Stimulated activated CD8-positive, alpha-beta memory T cell treated with anti-CD3 and anti-CD28 coated beads, Interleukin-4, amount 100 ng/mL, for 4 hours (primary cell): ENCODE results near the gene CCNE1.
"Not testable (repeated sequence)": the region's sequence is repeated elsewhere in the genome, so short reads cannot be mapped to it uniquely, and the experiment has no call there.

ENCODE experiments used
- DNase-seq, 2 donors: peaks; one replicate each; pipeline ENCODE4 v3.0.0-alpha.2; 2020; ENCODE audit warnings: low read depth in 2 of 2, low spot score in 1 of 2

CCNE1 gene

GRCh38 chr19:29812881-29813275 is 1.1 kb downstream of the CCNE1 start:
- no peak for DNase-seq

DNA sequence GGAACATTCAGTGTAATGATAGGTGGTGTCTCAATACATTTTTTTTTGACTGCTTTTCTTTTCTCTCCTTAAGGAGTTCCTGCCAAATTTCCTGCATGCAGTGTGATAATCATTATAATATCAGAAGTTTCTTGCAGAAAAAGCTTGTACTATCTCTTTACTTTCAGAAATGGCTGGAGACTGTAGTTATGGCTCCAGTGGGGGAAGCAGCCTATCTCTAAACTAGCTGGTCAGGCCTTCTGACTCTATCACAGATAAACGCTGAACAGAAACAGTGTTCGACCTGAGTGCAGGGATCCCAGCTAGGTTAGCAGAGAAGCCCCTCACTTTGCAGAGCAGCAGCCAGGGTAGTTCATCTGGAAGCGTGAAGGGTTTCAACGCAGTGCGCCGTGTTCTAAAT is 1.9 kb downstream of the CCNE1 start:
- no peak for DNase-seq

DNA sequence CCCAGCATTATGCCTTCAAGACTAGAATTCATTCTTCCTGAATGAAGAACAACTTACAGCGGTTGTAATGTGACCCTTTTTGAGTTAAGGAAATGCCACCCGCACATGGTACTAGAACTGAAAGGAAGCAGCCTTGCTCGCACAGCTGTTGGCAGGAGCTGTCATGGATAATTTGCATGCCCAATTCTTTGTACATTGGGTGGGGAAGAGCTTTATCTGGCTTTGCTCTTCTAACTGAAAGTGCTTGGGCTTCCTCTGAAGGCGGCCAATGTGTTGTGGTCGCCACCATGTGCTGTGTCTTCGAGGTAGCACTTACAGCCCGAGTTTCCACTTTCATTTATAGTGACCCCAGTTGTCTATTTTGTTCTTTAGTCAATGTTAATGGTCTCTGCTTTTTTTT is 3.4 kb downstream of the CCNE1 start:
- DNase-seq = no peak

GRCh38 chr19:29817316-29817715 is 5.5 kb downstream of the CCNE1 start:
- no peak for DNase-seq

DNA sequence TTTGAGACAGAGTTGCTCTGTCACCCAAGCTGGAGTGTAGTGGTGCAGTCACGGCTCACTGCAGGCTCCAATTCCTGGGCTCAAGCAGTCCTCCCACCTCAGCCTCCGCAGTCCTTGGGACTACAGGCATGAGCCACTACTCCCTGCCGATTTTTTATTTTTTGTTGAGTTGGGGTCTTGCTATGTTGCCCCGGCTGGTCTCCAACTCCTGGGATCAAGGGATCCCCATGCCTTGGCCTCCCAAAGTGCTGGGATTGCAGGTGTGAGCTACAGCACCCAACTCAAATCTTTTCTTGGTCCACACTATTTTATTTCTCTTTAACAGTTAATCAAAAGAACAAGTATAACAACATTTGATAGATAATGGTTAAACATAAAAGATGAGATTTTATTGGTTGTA is 7.5 kb downstream of the CCNE1 start:
- DNase-seq = no peak

DNA sequence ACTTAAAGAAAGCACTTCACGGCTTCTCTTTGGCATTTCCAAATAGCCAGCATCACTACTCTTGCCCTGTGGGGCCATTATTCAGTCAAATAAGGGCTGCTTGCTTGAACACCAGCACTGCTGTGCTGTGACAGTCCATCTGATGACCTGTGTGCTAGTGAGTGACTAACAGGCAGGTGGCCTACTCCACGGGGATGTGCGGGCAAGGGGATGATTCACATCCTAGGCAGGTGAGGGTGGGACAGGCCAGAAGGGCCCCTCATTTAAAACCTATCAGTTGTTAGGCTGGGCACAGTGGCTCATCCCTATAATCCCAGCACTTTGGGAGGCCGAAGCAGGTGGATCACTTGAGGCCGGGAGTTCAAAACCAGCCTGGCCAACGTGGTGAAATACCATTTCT is 8.2 kb downstream of the CCNE1 start:
- DNase-seq = no peak

- no peak for DNase-seq
Observed at GRCh38 chr19:29823581-29824330, 12.0 kb downstream of the CCNE1 start.

- not testable (repeated sequence) for DNase-seq
Observed at GRCh38 chr19:29825263-29825662, 13.5 kb downstream of the CCNE1 start.

DNA sequence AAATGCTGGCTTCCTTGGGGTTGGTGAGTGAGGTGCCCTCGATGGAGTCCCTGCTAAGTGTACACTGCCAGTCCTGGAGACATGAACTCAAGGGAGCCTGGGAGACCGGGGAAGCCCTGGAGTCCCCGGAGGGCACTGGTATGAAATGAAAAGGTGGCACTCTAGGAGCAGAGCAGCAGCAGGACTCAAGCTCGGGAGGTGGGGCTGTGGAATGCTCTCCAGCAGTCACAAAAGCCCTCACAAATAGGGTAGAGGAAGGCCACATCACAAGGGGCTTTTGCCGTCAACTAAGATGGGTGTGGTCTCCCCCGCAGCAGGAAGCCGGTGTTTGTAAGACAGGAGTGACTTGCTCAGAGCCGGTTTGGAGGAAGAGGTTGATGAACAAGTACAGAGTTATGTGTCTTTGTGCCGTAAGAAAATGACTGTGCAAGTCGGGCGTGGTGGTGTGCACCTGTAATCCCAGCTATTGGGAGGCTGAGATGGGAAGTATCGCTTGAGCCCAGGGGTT is 19.3 kb downstream of the CCNE1 start:
- peak in 1 of 2 donors; percentile 34 for DNase-seq

DNA sequence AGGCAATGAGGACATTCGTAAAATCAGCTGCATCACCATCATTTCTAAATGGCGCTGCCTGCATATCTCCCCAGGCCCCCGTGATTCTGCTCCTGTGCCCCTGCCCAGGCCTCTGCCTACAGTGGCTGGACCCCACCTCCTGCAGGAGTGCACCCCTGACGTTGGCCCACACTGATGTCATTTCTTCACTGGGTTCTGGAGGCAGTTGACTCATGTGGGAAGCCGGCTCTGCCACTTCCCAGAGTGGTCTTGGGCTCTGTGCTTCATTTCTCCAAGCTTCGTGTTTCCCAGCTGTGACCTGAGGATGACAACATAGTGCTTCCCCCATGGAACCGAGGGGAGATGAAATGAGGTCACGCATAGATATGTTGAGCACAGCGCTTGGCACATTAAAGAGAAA is 19.9 kb downstream of the CCNE1 start:
- no peak for DNase-seq

- no peak for DNase-seq
Observed at GRCh38 chr19:29832801-29833200, 21.0 kb downstream of the CCNE1 start.

DNA sequence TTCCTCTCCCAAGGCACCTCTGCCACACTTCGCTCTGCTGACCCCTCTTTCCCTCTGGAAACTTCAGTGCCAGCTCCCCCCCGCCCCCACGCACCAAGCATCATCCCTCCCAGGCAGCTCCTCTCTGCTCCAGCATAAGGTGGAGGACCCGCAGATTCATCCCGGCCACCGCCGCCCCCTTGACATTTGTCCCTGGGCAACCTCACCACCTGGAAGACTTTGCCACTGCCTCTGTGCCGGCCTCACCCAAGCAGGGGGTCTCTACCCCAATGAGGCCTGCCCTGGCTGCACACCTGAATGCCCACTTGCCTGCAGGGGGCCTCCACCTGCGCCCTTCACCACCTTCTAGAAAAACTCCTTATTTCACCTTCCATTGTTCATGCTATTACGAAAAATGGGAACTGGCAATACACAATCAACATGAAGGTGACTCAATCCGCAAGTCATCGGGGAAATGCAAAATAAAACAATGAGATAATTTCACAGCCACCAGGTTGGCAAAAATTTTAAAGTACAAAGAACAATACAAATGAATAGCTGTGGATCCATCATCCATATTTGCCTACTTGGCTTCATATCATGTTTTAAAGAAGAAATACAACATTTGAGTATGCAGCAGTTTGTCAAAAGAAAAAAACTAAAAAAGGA is 21.9 kb downstream of the CCNE1 start:
- DNase-seq = no peak

- DNase-seq = no peak
Observed at GRCh38 chr19:29834991-29835846, 23.4 kb downstream of the CCNE1 start.

DNA sequence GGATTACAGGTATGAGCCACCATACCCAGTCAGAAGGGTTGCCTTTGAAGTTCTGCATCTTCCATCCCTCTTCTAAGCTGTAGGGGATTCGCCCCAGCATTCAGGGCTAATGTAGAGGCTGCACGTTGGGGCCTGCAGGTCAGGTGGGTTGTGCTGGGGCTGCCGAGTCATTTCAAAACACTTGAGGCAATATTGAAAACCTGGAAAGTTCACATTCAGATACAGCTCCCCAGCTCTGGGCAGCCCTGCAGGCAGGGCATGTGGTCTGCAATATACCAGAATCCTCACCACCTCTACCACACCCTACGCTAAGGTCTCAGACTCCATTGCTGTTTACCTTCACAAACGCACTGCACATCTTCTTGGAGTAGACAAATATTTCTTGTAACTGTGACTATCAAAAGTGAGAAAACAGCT is 24.6 kb downstream of the CCNE1 start:
- no peak for DNase-seq

DNA sequence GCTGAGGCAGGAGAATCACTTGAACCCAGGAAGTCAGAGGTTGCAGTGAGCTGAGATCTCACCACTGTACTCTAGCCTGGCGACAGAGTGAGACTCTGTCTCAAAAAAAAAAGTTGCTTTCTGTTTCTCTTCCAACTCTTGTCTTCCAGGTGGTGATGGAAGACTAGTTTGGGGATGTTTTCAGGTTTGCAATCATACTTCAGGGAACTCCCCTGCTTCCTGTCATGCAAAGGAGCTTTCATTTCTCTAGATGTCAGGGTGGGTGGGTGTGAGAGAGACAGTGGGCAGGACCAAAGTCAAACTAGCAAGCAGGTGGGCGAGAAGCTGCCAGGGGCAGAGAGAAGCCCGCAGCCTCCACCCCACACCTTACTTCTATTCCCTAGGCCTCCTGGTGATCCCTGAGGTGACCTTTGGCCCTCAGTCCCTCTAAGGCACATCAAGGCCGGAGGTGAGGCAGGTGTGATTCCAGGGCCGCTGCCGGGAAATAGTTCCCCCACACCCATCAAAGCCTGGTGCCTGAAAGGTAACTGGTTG is 25.7 kb downstream of the CCNE1 start:
- DNase-seq = peak in 1 of 2 donors; percentile 29

DNA sequence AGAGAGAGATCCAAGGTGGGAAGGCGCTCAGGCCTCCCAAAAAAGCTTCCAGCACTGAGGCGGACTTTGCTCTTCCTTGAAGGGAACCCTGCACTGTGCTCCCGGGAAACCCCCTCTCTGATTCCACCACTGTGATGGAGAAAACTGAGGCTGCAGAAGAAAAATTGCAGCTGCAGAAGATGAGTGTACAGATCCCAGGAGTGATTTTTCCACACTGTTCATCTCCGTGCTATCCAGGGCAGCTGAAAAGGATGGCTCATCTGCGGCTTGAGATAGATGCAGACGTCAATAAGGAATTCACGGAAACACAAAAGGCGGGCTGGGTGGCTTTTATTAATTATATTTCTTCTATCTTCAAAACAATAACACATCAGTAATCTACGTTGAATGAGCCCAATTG is 26.2 kb downstream of the CCNE1 start:
- no peak for DNase-seq

- DNase-seq = no peak
Observed at GRCh38 chr19:29840066-29840950, 28.5 kb downstream of the CCNE1 start.

GRCh38 chr19:29841209-29841558 is 29.4 kb downstream of the CCNE1 start:
- no peak for DNase-seq

GRCh38 chr19:29841559-29842367 is 30.0 kb downstream of the CCNE1 start:
- no peak for DNase-seq
